SK-N-SH treated with all-trans-retinoic acid at 6 μM for 48 hours (cell line): ENCODE measurements around the gene TLR2.

Source experiments
- ATAC-seq: fragments of 200-7000 bp; cut with Tn5 transposase; 3 replicates; pipeline ENCODE4 v1.9.1; 2020; ENCODE audit warnings: mild to moderate bottlenecking, moderate library complexity
- ARNTL ChIP-seq: fragments of 450-650 bp; formaldehyde crosslinking; IDR thresholded peaks from 2 replicates; pipeline ENCODE4 v1.5.0; 2020; ENCODE audit warnings: low read depth, mild to moderate bottlenecking, moderate library complexity, borderline replicate concordance
- BACH2 ChIP-seq: fragments of 250-450 bp; sonication (Bioruptor Pico); IDR thresholded peaks from 2 replicates; pipeline ENCODE4 v1.9.0; 2021; ENCODE audit warnings: mild to moderate bottlenecking, borderline replicate concordance
- CREB5 ChIP-seq: fragments of 250-450 bp; sonication (Bioruptor Pico); IDR thresholded peaks from 2 replicates; pipeline ENCODE4 v1.5.1; 2020; ENCODE audit warnings: low read depth, mild to moderate bottlenecking, moderate library complexity
- CSDC2 ChIP-seq: fragments of 250-450 bp; sonication (Bioruptor Pico); IDR thresholded peaks from 2 replicates; pipeline ENCODE4 v1.5.0; 2020; ENCODE audit warnings: mild to moderate bottlenecking, moderate library complexity
- CSRNP3 ChIP-seq: fragments of 250-450 bp; sonication (Bioruptor Pico); IDR thresholded peaks from 2 replicates; pipeline ENCODE4 v1.5.1; 2021; ENCODE audit warnings: mild to moderate bottlenecking, moderate library complexity
- ESRRG ChIP-seq: fragments of 250-450 bp; sonication (Bioruptor Pico); IDR thresholded peaks from 2 replicates; pipeline ENCODE4 v1.6.1; 2021; ENCODE audit warnings: mild to moderate bottlenecking
- GLIS3 ChIP-seq: fragments of 250-450 bp; sonication (Bioruptor Pico); IDR thresholded peaks from 2 replicates; pipeline ENCODE4 v1.5.0; 2020; ENCODE audit warnings: mild to moderate bottlenecking, moderate library complexity
- ISL1 ChIP-seq: fragments of 250-450 bp; sonication (Bioruptor Pico); IDR thresholded peaks from 2 replicates; pipeline ENCODE4 v2.1.2; 2022; ENCODE audit warnings: mild to moderate bottlenecking, moderate library complexity
- OSR1 ChIP-seq: fragments of 250-450 bp; sonication (Bioruptor Pico); IDR thresholded peaks from 2 replicates; pipeline ENCODE4 v1.8.0; 2022; ENCODE audit warnings: moderate library complexity, mild to moderate bottlenecking, inconsistent platforms
- PATZ1 ChIP-seq: fragments of 250-450 bp; sonication (Bioruptor Pico); IDR thresholded peaks from 2 replicates; pipeline ENCODE4 v1.8.0; 2020; ENCODE audit warnings: mild to moderate bottlenecking, moderate library complexity, borderline replicate concordance
- PPARA ChIP-seq: fragments of 250-450 bp; sonication (Bioruptor Pico); IDR thresholded peaks from 2 replicates; pipeline ENCODE4 v1.5.0; 2020; ENCODE audit warnings: mild to moderate bottlenecking, borderline replicate concordance
- RARB ChIP-seq: fragments of 250-450 bp; sonication (Bioruptor Pico); IDR thresholded peaks from 2 replicates; pipeline ENCODE4 v1.8.0; 2021; ENCODE audit warnings: mild to moderate bottlenecking, moderate library complexity
- ZC3H10 ChIP-seq: fragments of 250-450 bp; sonication (Bioruptor Pico); IDR thresholded peaks from 2 replicates; pipeline ENCODE4 v1.5.1; 2021; ENCODE audit warnings: mild to moderate bottlenecking, moderate library complexity
- ZFP3 ChIP-seq: fragments of 250-450 bp; sonication (Bioruptor Pico); IDR thresholded peaks from 2 replicates; pipeline ENCODE4 v1.5.0; 2020; ENCODE audit warnings: mild to moderate bottlenecking, moderate library complexity
- ZFP30 ChIP-seq: fragments of 450-650 bp; formaldehyde crosslinking; IDR thresholded peaks from 2 replicates; pipeline ENCODE4 v1.5.0; 2022; ENCODE audit warnings: mild to moderate bottlenecking, moderate library complexity
- ZNF565 ChIP-seq: fragments of 450-650 bp; formaldehyde crosslinking; conservative IDR thresholded peaks from 2 replicates; pipeline ENCODE4 v1.5.0; 2020; ENCODE audit warnings: low read depth, mild to moderate bottlenecking, moderate library complexity
- ZNF70 ChIP-seq: fragments of 450-650 bp; formaldehyde crosslinking; IDR thresholded peaks from 2 replicates; pipeline ENCODE4 v1.5.0; 2020; ENCODE audit warnings: mild to moderate bottlenecking, moderate library complexity
- ZNF8 ChIP-seq: fragments of 450-650 bp; formaldehyde crosslinking; IDR thresholded peaks from 2 replicates; pipeline ENCODE4 v1.5.0; 2020; ENCODE audit warnings: mild to moderate bottlenecking, moderate library complexity
- TF ChIP-seq, protein P1 (sequence below): fragments of 250-450 bp; sonication (Bioruptor Pico); IDR thresholded peaks from 2 replicates; pipeline ENCODE4 v1.8.0; 2021; ENCODE audit warnings: low read depth, mild to moderate bottlenecking, moderate library complexity, borderline replicate concordance
- TF ChIP-seq, protein P2 (sequence below): fragments of 250-450 bp; sonication (Bioruptor Pico); IDR thresholded peaks from 2 replicates; pipeline ENCODE4 v1.5.0; 2020; ENCODE audit warnings: mild to moderate bottlenecking, moderate library complexity

The TLR2 gene

GRCh38 chr4:153750197-153750817, 66.2 kb downstream of the TLR2 start (continued):
- TF ChIP-seq CSRNP3 (no peak), ZC3H10 (no peak)
- TF ChIP-seq, protein P1, sequence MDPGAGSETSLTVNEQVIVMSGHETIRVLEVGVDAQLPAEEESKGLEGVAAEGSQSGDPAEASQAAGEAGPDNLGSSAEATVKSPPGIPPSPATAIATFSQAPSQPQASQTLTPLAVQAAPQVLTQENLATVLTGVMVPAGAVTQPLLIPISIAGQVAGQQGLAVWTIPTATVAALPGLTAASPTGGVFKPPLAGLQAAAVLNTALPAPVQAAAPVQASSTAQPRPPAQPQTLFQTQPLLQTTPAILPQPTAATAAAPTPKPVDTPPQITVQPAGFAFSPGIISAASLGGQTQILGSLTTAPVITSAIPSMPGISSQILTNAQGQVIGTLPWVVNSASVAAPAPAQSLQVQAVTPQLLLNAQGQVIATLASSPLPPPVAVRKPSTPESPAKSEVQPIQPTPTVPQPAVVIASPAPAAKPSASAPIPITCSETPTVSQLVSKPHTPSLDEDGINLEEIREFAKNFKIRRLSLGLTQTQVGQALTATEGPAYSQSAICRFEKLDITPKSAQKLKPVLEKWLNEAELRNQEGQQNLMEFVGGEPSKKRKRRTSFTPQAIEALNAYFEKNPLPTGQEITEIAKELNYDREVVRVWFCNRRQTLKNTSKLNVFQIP (CRISPR knock-in tag) = no peak

DNA sequence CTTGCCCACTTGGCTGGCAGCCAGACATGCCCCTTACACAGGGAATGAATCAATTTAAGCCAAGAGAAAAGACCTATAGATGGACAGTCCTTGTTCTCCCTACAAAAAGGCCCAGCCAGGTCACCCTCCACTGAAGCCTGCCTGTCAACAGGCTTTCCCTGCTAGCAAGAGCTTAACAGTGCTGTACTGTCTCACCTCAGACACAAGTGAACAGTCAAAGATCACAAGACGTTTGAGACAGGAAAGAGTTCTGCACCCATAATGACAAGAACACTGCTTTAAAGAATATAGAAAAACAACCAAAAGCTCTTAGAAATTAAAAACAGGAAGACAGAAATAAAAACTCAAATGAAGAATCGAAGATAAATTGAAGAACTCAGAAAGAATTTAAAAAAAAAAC, 71.1 kb downstream of the TLR2 start:
- TF ChIP-seq ZNF70 (CRISPR knock-in tag) = no peak
- TF ChIP-seq, protein P2, sequence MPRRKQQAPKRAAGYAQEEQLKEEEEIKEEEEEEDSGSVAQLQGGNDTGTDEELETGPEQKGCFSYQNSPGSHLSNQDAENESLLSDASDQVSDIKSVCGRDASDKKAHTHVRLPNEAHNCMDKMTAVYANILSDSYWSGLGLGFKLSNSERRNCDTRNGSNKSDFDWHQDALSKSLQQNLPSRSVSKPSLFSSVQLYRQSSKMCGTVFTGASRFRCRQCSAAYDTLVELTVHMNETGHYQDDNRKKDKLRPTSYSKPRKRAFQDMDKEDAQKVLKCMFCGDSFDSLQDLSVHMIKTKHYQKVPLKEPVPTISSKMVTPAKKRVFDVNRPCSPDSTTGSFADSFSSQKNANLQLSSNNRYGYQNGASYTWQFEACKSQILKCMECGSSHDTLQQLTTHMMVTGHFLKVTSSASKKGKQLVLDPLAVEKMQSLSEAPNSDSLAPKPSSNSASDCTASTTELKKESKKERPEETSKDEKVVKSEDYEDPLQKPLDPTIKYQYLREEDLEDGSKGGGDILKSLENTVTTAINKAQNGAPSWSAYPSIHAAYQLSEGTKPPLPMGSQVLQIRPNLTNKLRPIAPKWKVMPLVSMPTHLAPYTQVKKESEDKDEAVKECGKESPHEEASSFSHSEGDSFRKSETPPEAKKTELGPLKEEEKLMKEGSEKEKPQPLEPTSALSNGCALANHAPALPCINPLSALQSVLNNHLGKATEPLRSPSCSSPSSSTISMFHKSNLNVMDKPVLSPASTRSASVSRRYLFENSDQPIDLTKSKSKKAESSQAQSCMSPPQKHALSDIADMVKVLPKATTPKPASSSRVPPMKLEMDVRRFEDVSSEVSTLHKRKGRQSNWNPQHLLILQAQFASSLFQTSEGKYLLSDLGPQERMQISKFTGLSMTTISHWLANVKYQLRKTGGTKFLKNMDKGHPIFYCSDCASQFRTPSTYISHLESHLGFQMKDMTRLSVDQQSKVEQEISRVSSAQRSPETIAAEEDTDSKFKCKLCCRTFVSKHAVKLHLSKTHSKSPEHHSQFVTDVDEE (CRISPR knock-in tag) = no peak
- no peak for TF ChIP-seq BACH2 (CRISPR knock-in tag)
- TF ChIP-seq RARB (CRISPR knock-in tag) = no peak
- TF ChIP-seq, protein P1 (CRISPR knock-in tag) = no peak
- no peak for TF ChIP-seq ISL1 (CRISPR knock-in tag)
- no peak for TF ChIP-seq OSR1
- no peak for TF ChIP-seq ARNTL (CRISPR knock-in tag)
- no peak for TF ChIP-seq CSDC2 (CRISPR knock-in tag)
- TF ChIP-seq PPARA (CRISPR knock-in tag) = no peak
- TF ChIP-seq ZFP30 (CRISPR knock-in tag) = no peak
- no peak for TF ChIP-seq ZNF565 (CRISPR knock-in tag)
- no peak for TF ChIP-seq CREB5 (CRISPR knock-in tag)
- TF ChIP-seq ESRRG (CRISPR knock-in tag) = no peak
- TF ChIP-seq ZFP3 (CRISPR knock-in tag) = no peak
- no peak for TF ChIP-seq CSRNP3
- TF ChIP-seq PATZ1 (CRISPR knock-in tag) = no peak
- TF ChIP-seq ZC3H10 = no peak
- TF ChIP-seq GLIS3 = no peak
- TF ChIP-seq ZNF8 (CRISPR knock-in tag) = no peak
- no peak for ATAC-seq
